ENCODE results near the gene TACC2. TPM values are rescaled to one million over a fixed set of nuclear protein-coding genes. Genes with fewer than 3 reads are reported as not detected.
A peak's percentile ranks its signal among the peaks of the same experiment; 100 is the strongest.

Gene TACC2
- total and polyA plus RNA-seq, 7 donors: 44.0 to 439 (median 313) TPM

- TF ChIP-seq, protein P1, sequence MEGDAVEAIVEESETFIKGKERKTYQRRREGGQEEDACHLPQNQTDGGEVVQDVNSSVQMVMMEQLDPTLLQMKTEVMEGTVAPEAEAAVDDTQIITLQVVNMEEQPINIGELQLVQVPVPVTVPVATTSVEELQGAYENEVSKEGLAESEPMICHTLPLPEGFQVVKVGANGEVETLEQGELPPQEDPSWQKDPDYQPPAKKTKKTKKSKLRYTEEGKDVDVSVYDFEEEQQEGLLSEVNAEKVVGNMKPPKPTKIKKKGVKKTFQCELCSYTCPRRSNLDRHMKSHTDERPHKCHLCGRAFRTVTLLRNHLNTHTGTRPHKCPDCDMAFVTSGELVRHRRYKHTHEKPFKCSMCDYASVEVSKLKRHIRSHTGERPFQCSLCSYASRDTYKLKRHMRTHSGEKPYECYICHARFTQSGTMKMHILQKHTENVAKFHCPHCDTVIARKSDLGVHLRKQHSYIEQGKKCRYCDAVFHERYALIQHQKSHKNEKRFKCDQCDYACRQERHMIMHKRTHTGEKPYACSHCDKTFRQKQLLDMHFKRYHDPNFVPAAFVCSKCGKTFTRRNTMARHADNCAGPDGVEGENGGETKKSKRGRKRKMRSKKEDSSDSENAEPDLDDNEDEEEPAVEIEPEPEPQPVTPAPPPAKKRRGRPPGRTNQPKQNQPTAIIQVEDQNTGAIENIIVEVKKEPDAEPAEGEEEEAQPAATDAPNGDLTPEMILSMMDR (IDR thresholded peaks at IDR 0.05): no peak
- DNase-seq (no peak), ATAC-seq (no peak)
- H3K36me3 ChIP-seq (ENCODE audit: insufficient read depth in 1 of 2, low read depth in 1 of 2): peaks cover 0 to 30% of the 10 kb centered on the region in 2 donors
- no peaks in the 10 kb centered on the region for H3K9me3 ChIP-seq
- H3K27me3 ChIP-seq (ENCODE audit: insufficient read depth in 3 of 3, low read length in 2 of 3): no peaks in the 10 kb centered on the region
- intact Hi-C loops (cut with DNase I): no loop called here
- no peak overlapping the region for H3K4me3 ChIP-seq
- 46 to 75% (median 48%) methylated on average over 3 of the region's 3 CpGs for WGBS, 3 donors
- peaks cover 69% of the 10 kb centered on the region for H3K4me1 ChIP-seq
- peak overlapping the region; percentile 94 for H3K27ac ChIP-seq
Observed at GRCh38 chr10:122047560-122047959, 58.6 kb downstream of the TACC2 start.

DNA sequence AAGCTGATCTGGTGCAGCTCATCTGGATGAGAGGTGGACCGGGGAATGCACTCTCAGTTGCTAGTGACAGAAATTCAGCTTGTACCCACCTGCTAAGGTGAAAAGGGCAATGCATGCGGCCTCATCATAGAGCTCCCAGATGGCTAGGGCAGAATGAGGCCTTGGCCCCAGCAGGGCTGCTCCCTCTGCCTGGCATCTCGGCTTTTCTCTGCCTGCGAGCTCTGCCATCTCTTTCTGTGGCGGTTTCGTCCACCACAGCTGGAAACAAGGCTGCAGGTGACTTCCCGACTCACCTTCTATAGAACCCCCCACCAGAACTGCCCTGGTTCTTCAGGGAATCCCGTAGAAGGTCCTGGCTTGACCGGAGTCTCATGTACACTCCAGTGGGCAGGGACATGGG is 60.1 kb downstream of the TACC2 start:
- H3K4me3 ChIP-seq: no peak overlapping the region
- peaks cover 0 to 46% of the 10 kb centered on the region in 2 donors for H3K36me3 ChIP-seq (ENCODE audit: insufficient read depth in 1 of 2, low read depth in 1 of 2)
- no peak for ATAC-seq
- intact Hi-C loops (cut with DNase I): no loop called here
- 81 to 88% (median 81%) methylated on average over 9 of the region's 9 CpGs for WGBS, 3 donors
- no peaks in the 10 kb centered on the region for H3K27me3 ChIP-seq (ENCODE audit: insufficient read depth in 3 of 3, low read length in 2 of 3)
- DNase-seq: no peak
- H3K9me3 ChIP-seq: no peaks in the 10 kb centered on the region
- peak overlapping the region; percentile 94 for H3K27ac ChIP-seq
- peaks cover 63% of the 10 kb centered on the region for H3K4me1 ChIP-seq
- TF ChIP-seq, protein P1 (IDR thresholded peaks at IDR 0.05): no peak

- DNase-seq (no peak), ATAC-seq (no peak)
- H3K27ac ChIP-seq: peak overlapping the region; percentile 94
- intact Hi-C loops (cut with DNase I): loop anchor here (5.0 to 10.0 kb wide), 2 partner anchors 62 to 126 kb away; partner anchors contain the start of gene ATE1 (in 1 of the 2)
- no peaks in the 10 kb centered on the region for H3K27me3 ChIP-seq (ENCODE audit: insufficient read depth in 3 of 3, low read length in 2 of 3)
- TF ChIP-seq, protein P1 (IDR thresholded peaks at IDR 0.05): no peak
- peaks cover 0 to 58% of the 10 kb centered on the region in 2 donors for H3K36me3 ChIP-seq (ENCODE audit: insufficient read depth in 1 of 2, low read depth in 1 of 2)
- H3K4me3 ChIP-seq: no peak overlapping the region
- H3K9me3 ChIP-seq: no peaks in the 10 kb centered on the region
- WGBS, 3 donors: 82 to 87% (median 84%) methylated on average over 10 of the region's 10 CpGs
- peaks cover 65% of the 10 kb centered on the region for H3K4me1 ChIP-seq
Observed at GRCh38 chr10:122050311-122050710, 61.3 kb downstream of the TACC2 start.

- Histone ChIP-seq H3K27ac (peak overlapping the region; percentile 94), H3K27me3 (ENCODE audit: insufficient read depth in 3 of 3, low read length in 2 of 3) (no peaks in the 10 kb centered on the region), H3K4me1 (peaks cover 65% of the 10 kb centered on the region), H3K36me3 (ENCODE audit: insufficient read depth in 1 of 2, low read depth in 1 of 2) (peaks cover 0 to 63% of the 10 kb centered on the region in 2 donors), H3K9me3 (no peaks in the 10 kb centered on the region), H3K4me3 (no peak overlapping the region)
- DNase-seq: no peak
- intact Hi-C loops (cut with DNase I): loop anchor here (5.0 to 10.0 kb wide), 2 partner anchors 61 to 126 kb away; partner anchors contain the start of gene ATE1 (in 1 of the 2)
- TF ChIP-seq, protein P1 (IDR thresholded peaks at IDR 0.05): no peak
- 85 to 94% (median 88%) methylated on average over 9 of the region's 9 CpGs for WGBS, 3 donors
- ATAC-seq: no peak
Observed at GRCh38 chr10:122050811-122051210, 61.8 kb downstream of the TACC2 start.

All from psoas muscle (tissue), 8 donors.